K562 (cell line): ENCODE results near the gene TEX14. TPM values are rescaled to one million over a fixed set of nuclear protein-coding genes. Genes with fewer than 3 reads are reported as not detected.

Experiments
- E2F1 ChIP-seq: sonication (generic); formaldehyde crosslinking; IDR thresholded peaks from 2 replicates; pipeline ENCODE4 v1.8.1; 2023; ENCODE audit warnings: mild to moderate bottlenecking, missing genetic modification reagents, moderate library complexity
- GTF2E2 ChIP-seq: fragments of 200-800 bp; sonication (Bioruptor generic); IDR thresholded peaks from 2 replicates; pipeline ENCODE4 v1.6.1; 2016; ENCODE audit warnings: missing genetic modification characterization, missing compliant biosample characterization
- MCM2 ChIP-seq: fragments of 450-650 bp; IDR thresholded peaks from 2 replicates; pipeline ENCODE4 v1.6.1; 2017; ENCODE audit warnings: low read depth, mild to moderate bottlenecking
- NFE2L1 ChIP-seq: fragments of 450-650 bp; IDR thresholded peaks from 2 replicates; pipeline ENCODE4 v1.6.1; 2016; ENCODE audit warnings: missing genetic modification characterization, low read depth, mild to moderate bottlenecking, missing compliant biosample characterization, moderate library complexity, borderline replicate concordance
- NR3C1 ChIP-seq: sonication (generic); formaldehyde crosslinking; IDR thresholded peaks from 2 replicates; pipeline ENCODE4 v1.8.1; 2022; ENCODE audit warnings: missing genetic modification reagents
- NR4A1 ChIP-seq, 2 experiments: fragments of 250-450 bp in 1 of 2; fragments of 450-650 bp in 1 of 2; sonication (Bioruptor Pico) in 1 of 2; IDR thresholded peaks; 2 replicates each; pipeline versions ENCODE4 v1.4.0 to v1.6.1; 2016 to 2020; ENCODE audit warnings: mild to moderate bottlenecking in 2 of 2, missing compliant biosample characterization in 1 of 2, missing genetic modification characterization in 1 of 2, moderate library complexity in 1 of 2
- OTX1 ChIP-seq: fragments of 450-650 bp; formaldehyde crosslinking; IDR thresholded peaks from 2 replicates; pipeline ENCODE4 v1.4.0; 2022; ENCODE audit warnings: mild to moderate bottlenecking
- SNAPC5 ChIP-seq: fragments of 250-450 bp; sonication (Bioruptor Pico); IDR thresholded peaks from 2 replicates; pipeline ENCODE4 v1.8.0; 2021; ENCODE audit warnings: moderate library complexity, mild to moderate bottlenecking, inconsistent platforms
- TCF7 ChIP-seq: sonication (generic); IDR thresholded peaks from 2 replicates; pipeline ENCODE4 v1.6.1; 2016; ENCODE audit warnings: antibody characterized with exemption, borderline replicate concordance
- TEAD2 ChIP-seq: fragments of 450-650 bp; IDR thresholded peaks from 2 replicates; pipeline ENCODE4 v1.6.1; 2016; ENCODE audit warnings: missing genetic modification characterization, control low read depth, missing compliant biosample characterization
- USF1 ChIP-seq: sonication (generic); formaldehyde crosslinking; IDR thresholded peaks from 2 replicates; pipeline ENCODE4 v1.9.0; 2022; ENCODE audit warnings: mild to moderate bottlenecking, missing genetic modification reagents
- YBX1 ChIP-seq: fragments of 450-650 bp; IDR thresholded peaks from 2 replicates; pipeline ENCODE4 v1.7.1; 2016; ENCODE audit warnings: mild to moderate bottlenecking
- ZBTB7A ChIP-seq: IDR thresholded peaks from 2 replicates; pipeline ENCODE4 v1.6.1; 2011; ENCODE audit warnings: low read depth, mild to moderate bottlenecking, low read length, moderate library complexity, borderline replicate concordance; ENCODE audit not compliant: control insufficient read depth
- ZNF143 ChIP-seq: sonication (generic); formaldehyde crosslinking; IDR thresholded peaks from 2 replicates; pipeline ENCODE4 v1.9.0; 2022; ENCODE audit warnings: mild to moderate bottlenecking, missing genetic modification reagents
- ZNF23 ChIP-seq: fragments of 250-450 bp; sonication (Bioruptor Pico); IDR thresholded peaks from 2 replicates; pipeline ENCODE4 v1.4.0; 2020; ENCODE audit warnings: mild to moderate bottlenecking
- ZNF311 ChIP-seq: fragments of 250-450 bp; sonication (Bioruptor Pico); IDR thresholded peaks from 2 replicates; pipeline ENCODE4 v1.4.0; 2020; ENCODE audit warnings: mild to moderate bottlenecking, moderate library complexity
- ZZZ3 ChIP-seq: fragments of 450-650 bp; IDR thresholded peaks from 2 replicates; pipeline ENCODE4 v1.6.1; 2016; ENCODE audit warnings: antibody characterized with exemption, mild to moderate bottlenecking, moderate library complexity
- polyA plus RNA-seq, 8 experiments: library from polyadenylated mRNA; depleted of rRNA in 4 of 8; stranded (reverse) in 5 of 8; unstranded in 3 of 8; fragments of >200 nt; fragmentation: Nextera tagmentation in 2 of 8; fragmentation: Illumina TruSeq in 1 of 8; extraction: Ambion mirVana in 2 of 8; extraction: Trizol in 1 of 8; gene quantifications; 2 replicates each; pipeline versions ENCODE4 v1.2.1 to v1.2.3, GENCODE V29; 2011 to 2014; ENCODE audit warnings: inconsistent platforms in 1 of 8, missing spikeins in 1 of 8
- total RNA-seq, 7 experiments: library from RNA; depleted of rRNA in 6 of 7; stranded (reverse); fragments of >200 nt in 6 of 7; fragmentation: Illumina TruSeq in 2 of 7; extraction: Trizol in 2 of 7; gene quantifications; 2 replicates each; pipeline versions ENCODE4 v1.2.1 to v1.2.3, GENCODE V29; 2011 to 2021; ENCODE audit warnings: low replicate concordance in 1 of 7
- TF ChIP-seq, protein P1 (sequence below), 3 experiments: fragments of 200-800 bp in 1 of 3; sonication (Bioruptor generic) in 1 of 3; sonication (generic) in 1 of 3; formaldehyde crosslinking in 1 of 3; IDR thresholded peaks; 2 replicates each; pipeline versions ENCODE4 v1.6.1 to v1.8.0; 2016 to 2022; ENCODE audit warnings: mild to moderate bottlenecking in 2 of 3, missing compliant biosample characterization in 2 of 3, missing genetic modification characterization in 2 of 3, missing genetic modification reagents in 1 of 3
- TF ChIP-seq, protein P2 (sequence below): fragments of 450-650 bp; IDR thresholded peaks from 2 replicates; pipeline ENCODE4 v1.6.1; 2016; ENCODE audit warnings: low read depth, mild to moderate bottlenecking, moderate library complexity
- TF ChIP-seq, protein P3 (sequence below): fragments of 450-650 bp; formaldehyde crosslinking; IDR thresholded peaks from 2 replicates; pipeline ENCODE4 v1.4.0; 2020; ENCODE audit warnings: mild to moderate bottlenecking, moderate library complexity

The TEX14 gene
- total and polyA plus RNA-seq, 9 of the 15 experiments (the other 6 are each of a cell fraction or from before 2014, with no cell fraction given) = 0.05 to 0.12 (median 0.09) TPM; not detected in 1

DNA sequence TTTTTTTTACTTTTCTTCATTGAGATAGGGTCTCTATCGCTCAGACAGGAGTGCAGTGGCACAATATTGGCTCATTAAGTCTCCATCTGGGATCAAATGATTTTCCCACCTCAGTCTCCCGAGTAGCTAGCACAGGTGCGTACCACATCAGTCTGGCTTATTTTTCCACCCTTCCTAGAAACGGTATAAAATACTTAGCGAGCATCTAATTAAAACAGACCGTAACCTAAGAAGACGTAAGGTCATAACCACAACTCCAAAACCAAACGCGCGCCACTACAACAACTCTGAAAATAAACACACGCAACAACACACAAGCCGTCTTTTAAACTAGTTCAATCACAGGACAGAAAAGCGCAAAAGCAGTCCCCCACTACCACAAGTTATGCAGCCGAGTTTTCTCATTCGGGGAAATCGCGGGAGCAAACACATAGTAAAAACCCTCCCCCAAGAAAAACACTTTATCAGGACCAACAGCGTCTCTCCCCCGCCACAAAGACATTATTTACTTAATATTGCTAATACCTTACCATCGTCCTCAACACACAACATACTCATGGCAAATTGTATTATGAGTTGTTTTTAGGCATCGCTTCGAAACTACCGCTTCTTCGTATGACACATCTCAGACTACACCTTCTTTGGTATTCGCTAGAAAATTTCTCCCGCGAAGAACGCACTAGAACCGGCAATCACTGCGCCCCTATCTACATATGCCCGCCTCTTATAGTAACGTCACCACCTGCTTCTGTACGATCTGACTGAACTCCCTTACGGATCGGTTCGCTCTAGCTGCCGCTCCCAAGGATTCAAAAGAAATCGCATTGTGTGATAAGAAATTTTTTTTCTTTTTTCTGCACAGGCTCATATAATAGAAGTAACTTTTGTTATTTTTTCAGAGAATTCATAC lies 32.8 kb downstream of the TEX14 start (continued):
- TF ChIP-seq NR4A1 (CRISPR knock-in tag; IDR thresholded peaks at IDR 0.05) (peak; percentile 56; the same call in 1 of the 2 replicates), NR4A1 (tag; IDR thresholded peaks at IDR 0.05) (0 out of 2 replicates have a peak, but pooled peaks have one; percentile 49), ZZZ3 (no peak), ZNF23 (CRISPR knock-in tag) (peak; percentile 96), GTF2E2 (tag) (peak; percentile 100), YBX1 (no peak), ZNF143 (CRISPR knock-in tag) (peak; percentile 92), OTX1 (CRISPR knock-in tag) (peak; percentile 100), NFE2L1 (no peak; the same call in 1 of the 2 replicates), NR3C1 (CRISPR knock-in tag) (peak; percentile 18; the same call in 1 of the 2 replicates), MCM2 (no peak), E2F1 (CRISPR knock-in tag) (peak; percentile 99), ZBTB7A (peak; percentile 45), TEAD2 (tag) (no peak), ZNF311 (no peak), SNAPC5 (CRISPR knock-in tag) (peak; percentile 96), TCF7 (no peak), USF1 (CRISPR knock-in tag) (no peak)
- TF ChIP-seq, protein P1, sequence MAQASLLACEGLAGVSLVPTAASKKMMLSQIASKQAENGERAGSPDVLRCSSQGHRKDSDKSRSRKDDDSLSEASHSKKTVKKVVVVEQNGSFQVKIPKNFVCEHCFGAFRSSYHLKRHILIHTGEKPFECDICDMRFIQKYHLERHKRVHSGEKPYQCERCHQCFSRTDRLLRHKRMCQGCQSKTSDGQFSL (CRISPR knock-in tag; IDR thresholded peaks at IDR 0.05) = peak; percentile 66; the same call in 1 of the 2 replicates
- TF ChIP-seq, protein P1 (tag; IDR thresholded peaks at IDR 0.05) = no peak
- TF ChIP-seq, protein P2, sequence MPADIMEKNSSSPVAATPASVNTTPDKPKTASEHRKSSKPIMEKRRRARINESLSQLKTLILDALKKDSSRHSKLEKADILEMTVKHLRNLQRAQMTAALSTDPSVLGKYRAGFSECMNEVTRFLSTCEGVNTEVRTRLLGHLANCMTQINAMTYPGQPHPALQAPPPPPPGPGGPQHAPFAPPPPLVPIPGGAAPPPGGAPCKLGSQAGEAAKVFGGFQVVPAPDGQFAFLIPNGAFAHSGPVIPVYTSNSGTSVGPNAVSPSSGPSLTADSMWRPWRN = 0 out of 2 replicates have a peak, but pooled peaks have one; percentile 61
- TF ChIP-seq, protein P3, sequence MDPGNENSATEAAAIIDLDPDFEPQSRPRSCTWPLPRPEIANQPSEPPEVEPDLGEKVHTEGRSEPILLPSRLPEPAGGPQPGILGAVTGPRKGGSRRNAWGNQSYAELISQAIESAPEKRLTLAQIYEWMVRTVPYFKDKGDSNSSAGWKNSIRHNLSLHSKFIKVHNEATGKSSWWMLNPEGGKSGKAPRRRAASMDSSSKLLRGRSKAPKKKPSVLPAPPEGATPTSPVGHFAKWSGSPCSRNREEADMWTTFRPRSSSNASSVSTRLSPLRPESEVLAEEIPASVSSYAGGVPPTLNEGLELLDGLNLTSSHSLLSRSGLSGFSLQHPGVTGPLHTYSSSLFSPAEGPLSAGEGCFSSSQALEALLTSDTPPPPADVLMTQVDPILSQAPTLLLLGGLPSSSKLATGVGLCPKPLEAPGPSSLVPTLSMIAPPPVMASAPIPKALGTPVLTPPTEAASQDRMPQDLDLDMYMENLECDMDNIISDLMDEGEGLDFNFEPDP (CRISPR knock-in tag) = peak; percentile 99
- TF ChIP-seq, all 486 proteins: peak for 340
